Omental fat pad (tissue), 4 donors: ENCODE measurements around the gene ADAMTS12. TPM values are rescaled to one million over a fixed set of nuclear protein-coding genes. Genes with fewer than 3 reads are reported as not detected.

Experiments used
- ATAC-seq: fragments of 150-250 bp; one replicate; pipeline ENCODE4 v1.9.1; 2016; ENCODE audit warnings: mild to moderate bottlenecking, moderate library complexity; ENCODE audit not compliant: low FRiP score
- DNase-seq: peaks from one replicate; pipeline ENCODE4 v3.0.0-alpha.2; 2019; ENCODE audit warnings: low spot score
- CTCF ChIP-seq, 3 donors: fragments of 450-650 bp; IDR thresholded peaks; one replicate each; pipeline ENCODE4 v1.5.1; 2016 to 2017; ENCODE audit warnings: antibody characterized with exemption in 3 of 3, mild to moderate bottlenecking in 3 of 3, moderate library complexity in 2 of 3
- total RNA-seq, 4 donors: library from RNA; depleted of rRNA; stranded (reverse); fragments of >200 nt; gene quantifications; one replicate each; pipeline ENCODE4 v1.1.0, GENCODE V29; 2016

Gene ADAMTS12
- total RNA-seq, 4 donors from 2014 or later: 17.5 to 42.9 (median 24.0) TPM

- no peak for TF ChIP-seq CTCF (IDR thresholded peaks at IDR 0.05)
- DNase-seq (no peak), ATAC-seq (no peak)
These were observed 402.2 kb downstream of the ADAMTS12 start for GRCh38 chr5:33489481-33490067.

- ATAC-seq: no peak
- no peak for DNase-seq
These were observed 403.0 kb downstream of the ADAMTS12 start for GRCh38 chr5:33488558-33489355.

GRCh38 chr5:33487236-33487635, 404.6 kb downstream of the ADAMTS12 start:
- DNase-seq: no peak
- TF ChIP-seq CTCF (IDR thresholded peaks at IDR 0.05): no peak

More at GRCh38 chr5:33488558-33489355, 403.0 kb downstream of the ADAMTS12 start:
- no peak for TF ChIP-seq CTCF (IDR thresholded peaks at IDR 0.05)

GRCh38 chr5:33482335-33482734, 409.5 kb downstream of the ADAMTS12 start:
- ATAC-seq: no peak
- TF ChIP-seq CTCF (IDR thresholded peaks at IDR 0.05): no peak
- no peak for DNase-seq

More at GRCh38 chr5:33487236-33487635, 404.6 kb downstream of the ADAMTS12 start:
- ATAC-seq: no peak

GRCh38 chr5:33480876-33481275, 410.9 kb downstream of the ADAMTS12 start:
- DNase-seq (no peak), ATAC-seq (no peak)
- TF ChIP-seq CTCF (IDR thresholded peaks at IDR 0.05): no peak

GRCh38 chr5:33479311-33479710, 412.5 kb downstream of the ADAMTS12 start:
- no peak for DNase-seq
- ATAC-seq: no peak

More at GRCh38 chr5:33479311-33479710, 412.5 kb downstream of the ADAMTS12 start:
- no peak for TF ChIP-seq CTCF (IDR thresholded peaks at IDR 0.05)
